ENCODE results near the gene MYL5. TPM values are rescaled to one million over a fixed set of nuclear protein-coding genes. Genes with fewer than 3 reads are reported as not detected.
"Not testable (repeated sequence)": the region's sequence is repeated elsewhere in the genome, so short reads cannot be mapped to it uniquely, and the experiment has no call there.

MYL5 gene
- total RNA-seq, 1 donor from 2014 or later: 24.6 TPM

GRCh38 chr4:729336-730315, 55.3 kb downstream of the MYL5 start:
- H3K4me1 Mint-ChIP-seq: peaks cover 8% of the 10 kb centered on the region
- ATAC-seq (ENCODE audit: low read depth) (no peak), DNase-seq (no peak)
- no peak for TF ChIP-seq CTCF (IDR thresholded peaks at IDR 0.05)
- H3K36me3 Mint-ChIP-seq (ENCODE audit: low read depth): peaks cover 41% of the 10 kb centered on the region
- H3K27ac Mint-ChIP-seq: no peak overlapping the region
- intact Hi-C loops (cut with micrococcal nuclease): no loop called here
- H3K4me3 Mint-ChIP-seq: no peak overlapping the region
- POLR2A ChIA-PET: no interaction called here
- H3K9me3 Mint-ChIP-seq: no peaks in the 10 kb centered on the region
- CTCF ChIA-PET: no interaction called here
- H3K27me3 Mint-ChIP-seq: no peaks in the 10 kb centered on the region

GRCh38 chr4:730511-730910, 56.2 kb downstream of the MYL5 start:
- DNase-seq (no peak), ATAC-seq (ENCODE audit: low read depth) (no peak)
- TF ChIP-seq CTCF (IDR thresholded peaks at IDR 0.05): no peak
- H3K27me3 Mint-ChIP-seq: no peaks in the 10 kb centered on the region
- H3K27ac Mint-ChIP-seq: no peak overlapping the region
- no peaks in the 10 kb centered on the region for H3K9me3 Mint-ChIP-seq
- ChIA-PET POLR2A (no interaction called here), CTCF (no interaction called here)
- intact Hi-C loops (cut with micrococcal nuclease): no loop called here
- peaks cover 6% of the 10 kb centered on the region for H3K4me1 Mint-ChIP-seq
- peaks cover 49% of the 10 kb centered on the region for H3K36me3 Mint-ChIP-seq (ENCODE audit: low read depth)
- H3K4me3 Mint-ChIP-seq: no peak overlapping the region

- H3K4me1 Mint-ChIP-seq; ATAC-seq (ENCODE audit: low read depth); H3K4me3 Mint-ChIP-seq; DNase-seq; intact Hi-C loops (cut with micrococcal nuclease); POLR2A ChIA-PET; H3K27me3 Mint-ChIP-seq; H3K9me3 Mint-ChIP-seq; CTCF ChIA-PET; H3K27ac Mint-ChIP-seq: not testable (repeated sequence)
- H3K36me3 Mint-ChIP-seq (ENCODE audit: low read depth): peaks cover 54% of the 10 kb centered on the region
Observed at GRCh38 chr4:730946-731904, 56.9 kb downstream of the MYL5 start.

Other genes starting within 250 kb of the MYL5 start
- gene ZNF721, start 175.4 kb upstream of the MYL5 start, total RNA-seq: 51.6 and 57.9 TPM in 2 replicates
- gene PIGG, start 175.3 kb upstream of the MYL5 start, total RNA-seq: 73.3 and 82.4 TPM in 2 replicates
- gene TMEM271, start 98.2 kb upstream of the MYL5 start, total RNA-seq: not detected in 2 replicates
- gene PDE6B, start 49.0 kb upstream of the MYL5 start, total RNA-seq: 13.8 and 15.0 TPM in 2 replicates
- 152 and 193 TPM in 2 replicates for gene ATP5ME, start 266 bp upstream of the MYL5 start, total RNA-seq
- gene SLC49A3, start 14.6 kb downstream of the MYL5 start, total RNA-seq: 2.3 TPM in 2 replicates
- 51.3 and 59.2 TPM in 2 replicates for gene PCGF3, start 31.3 kb downstream of the MYL5 start, total RNA-seq
- not detected in 2 replicates for gene CPLX1, start 151.6 kb downstream of the MYL5 start, total RNA-seq

Data from activated B cell treated with CpG ODN at 0.5 μM for 24 hours (primary cell).